Stimulated activated CD8-positive, alpha-beta memory T cell treated with anti-CD3 and anti-CD28 coated beads, Interleukin-4, amount 100 ng/mL, for 1 hour (primary cell): ENCODE measurements around the gene CTDP1.
"Not testable (repeated sequence)": the region's sequence is repeated elsewhere in the genome, so short reads cannot be mapped to it uniquely, and the experiment has no call there.

Experiments used
- DNase-seq, 2 donors: peaks; one replicate each; pipeline ENCODE4 v3.0.0-alpha.2; 2020; ENCODE audit warnings: low read depth in 2 of 2, low spot score in 1 of 2

Gene CTDP1

DNA sequence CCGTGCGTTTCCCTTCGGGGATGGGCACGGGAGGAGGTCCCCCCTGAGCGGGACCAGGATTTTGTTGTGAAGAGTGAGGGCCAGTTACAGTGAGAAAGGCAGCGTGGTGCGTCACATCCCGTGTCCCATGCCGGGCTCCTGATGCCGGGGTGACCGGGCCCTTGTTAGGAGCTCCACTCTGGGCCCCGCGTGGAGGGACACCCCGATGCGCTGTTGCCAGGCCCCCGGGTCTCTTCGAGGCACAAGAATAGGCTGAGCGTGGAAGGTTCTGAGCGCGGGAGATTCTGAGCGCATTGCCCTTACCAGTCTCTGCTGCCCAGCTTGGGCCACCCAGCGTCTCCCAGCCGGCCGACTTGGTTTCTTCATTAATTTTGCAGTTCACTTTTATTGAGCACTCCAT, 17.6 kb downstream of the CTDP1 start:
- DNase-seq, result no peak

DNA sequence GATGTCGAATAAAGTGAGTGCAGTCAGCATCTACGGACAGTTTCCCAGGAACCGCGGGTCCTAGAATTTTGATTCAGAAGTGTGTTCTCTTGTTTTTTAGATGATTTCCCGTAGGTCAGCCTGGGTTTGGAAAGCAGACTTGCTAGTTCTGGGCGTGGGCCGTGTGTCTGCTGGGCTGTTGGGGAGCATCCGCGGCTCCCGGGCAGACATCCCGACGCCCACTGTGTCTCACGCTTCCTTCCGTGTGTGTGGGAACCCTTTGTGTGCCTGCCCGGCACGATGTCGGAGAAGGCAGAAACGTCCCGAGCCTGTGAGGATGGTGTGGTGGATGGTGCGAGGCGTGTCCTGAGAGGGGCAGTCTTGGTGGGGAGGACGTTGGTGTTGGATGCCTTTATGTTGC, 18.4 kb downstream of the CTDP1 start:
- no peak for DNase-seq

DNA sequence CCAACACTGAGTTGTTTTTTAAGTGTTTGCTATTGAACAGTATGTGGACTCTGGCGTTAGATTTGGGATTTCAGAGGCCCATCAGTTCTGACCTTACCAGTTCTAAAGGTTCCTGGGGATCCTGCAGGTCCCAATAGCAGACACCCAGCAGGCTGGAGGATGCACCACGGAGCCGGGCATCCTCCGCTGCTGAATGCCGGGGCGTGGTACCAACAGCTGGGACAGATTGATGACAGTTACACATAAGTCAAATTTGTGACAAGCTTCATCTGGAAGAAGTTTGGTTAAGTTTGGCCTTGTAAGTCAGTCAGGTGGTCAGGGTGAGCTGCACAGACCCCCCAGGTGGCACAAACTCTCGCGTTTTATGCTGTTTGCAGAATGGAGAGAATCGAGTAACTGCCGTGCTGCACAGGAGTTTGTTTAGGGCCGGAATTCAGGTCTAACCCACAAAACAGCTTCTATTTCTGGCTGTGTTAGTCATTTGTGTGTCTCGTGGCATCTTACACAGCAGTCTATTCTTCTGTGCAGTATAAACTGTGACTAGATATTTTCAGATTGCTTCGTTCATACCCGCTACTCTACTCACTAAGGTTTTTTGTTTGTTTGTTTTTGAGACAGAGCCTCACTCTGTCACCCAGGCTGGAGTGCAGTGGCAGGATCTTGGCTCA, 19.2 kb downstream of the CTDP1 start:
- no peak for DNase-seq

DNA sequence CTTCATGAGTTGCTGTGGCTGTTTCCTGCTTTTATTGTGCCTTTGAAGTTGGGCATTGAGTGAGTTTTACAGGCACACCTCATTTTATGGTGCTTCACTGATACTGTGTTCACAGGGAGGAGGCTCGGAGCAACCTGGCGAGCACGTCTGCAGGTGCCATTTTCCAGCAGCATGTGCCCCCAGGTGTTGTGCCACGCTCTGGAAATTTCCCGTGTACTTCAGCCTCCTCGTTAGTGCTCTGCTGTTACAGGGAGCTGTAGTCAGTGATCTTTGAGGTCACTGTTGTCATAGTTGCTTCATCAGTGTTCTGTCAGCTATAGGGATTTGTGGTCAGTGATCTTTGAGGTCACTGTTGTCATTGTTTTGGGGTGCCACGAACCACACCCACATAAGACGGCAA, 20.1 kb downstream of the CTDP1 start:
- DNase-seq, result no peak

DNA sequence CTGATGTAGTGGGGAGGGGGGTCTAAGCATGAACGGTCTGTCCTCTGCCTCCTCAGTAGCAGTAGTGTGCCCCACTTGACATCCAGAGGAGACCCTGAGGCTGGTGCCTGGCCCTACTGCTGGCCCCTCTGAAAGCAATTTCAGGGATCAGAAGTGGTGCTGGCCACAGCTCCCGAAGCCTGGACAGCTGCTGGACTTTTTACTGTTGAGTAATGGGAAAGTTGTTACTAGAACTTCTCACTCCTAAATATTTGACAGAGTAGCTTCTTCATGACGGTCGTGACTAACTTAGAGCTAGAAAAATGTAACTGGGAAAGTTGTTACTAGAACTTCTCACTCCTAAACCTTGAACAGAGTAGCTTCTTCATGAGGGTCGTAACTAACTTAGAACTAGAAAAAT, 23.3 kb downstream of the CTDP1 start:
- no peak for DNase-seq

DNA sequence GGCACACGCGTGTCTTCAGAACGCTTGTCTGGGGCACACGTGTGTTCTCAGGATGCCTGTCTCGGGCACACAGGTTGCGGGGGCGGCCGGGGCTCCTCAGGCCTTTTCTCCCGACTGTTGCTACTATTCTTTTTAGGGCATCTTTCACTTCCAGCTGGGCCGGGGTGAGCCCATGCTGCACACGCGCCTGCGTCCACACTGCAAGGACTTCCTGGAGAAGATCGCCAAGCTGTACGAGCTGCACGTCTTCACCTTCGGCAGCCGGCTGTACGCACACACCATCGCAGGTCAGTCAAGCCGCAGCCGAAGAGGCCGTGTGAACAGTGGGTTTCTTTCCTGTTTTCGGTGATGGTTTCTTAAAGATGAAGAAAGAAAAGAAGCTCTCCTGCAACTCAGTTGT, 25.0 kb downstream of the CTDP1 start:
- no peak for DNase-seq

DNA sequence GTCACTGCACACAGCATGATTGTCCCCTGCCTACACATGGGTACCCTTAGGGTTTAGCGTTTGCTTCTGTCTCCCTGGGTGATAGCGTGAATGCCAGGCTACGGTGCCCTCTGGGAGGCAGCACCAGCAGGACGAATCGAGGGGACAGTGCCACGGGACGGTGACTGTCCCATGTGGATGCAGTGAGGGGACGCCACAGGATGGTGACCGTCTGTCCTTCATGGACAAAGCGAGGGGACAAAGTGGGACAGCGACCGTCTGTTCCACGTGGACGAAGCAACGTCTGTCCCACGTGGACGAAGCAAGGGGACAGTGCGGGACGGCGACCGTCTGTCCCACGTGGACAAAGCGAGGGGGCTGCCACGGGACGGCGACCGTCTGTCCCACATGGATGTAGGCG, 25.7 kb downstream of the CTDP1 start:
- DNase-seq, result no peak

DNA sequence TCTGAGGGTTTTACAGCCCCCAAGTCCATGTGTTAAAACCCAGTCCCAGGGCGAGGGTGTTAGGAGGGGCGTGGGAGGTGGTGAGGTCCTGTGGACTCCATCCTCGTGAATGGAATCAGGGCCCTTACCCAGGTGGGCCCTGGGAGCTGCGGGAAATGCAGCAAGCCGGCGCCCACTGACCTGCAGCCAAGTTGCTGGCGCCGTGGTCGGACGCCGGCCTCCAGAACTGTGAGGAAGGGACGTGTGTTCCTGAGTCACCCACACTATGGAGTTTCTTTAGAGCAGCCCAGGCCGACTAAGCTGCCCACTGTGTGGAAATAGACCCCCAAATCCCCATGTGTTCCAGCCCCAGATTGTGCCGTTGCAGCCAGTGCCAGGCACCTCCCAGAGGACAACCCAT, 26.4 kb downstream of the CTDP1 start:
- DNase-seq, result no peak

DNA sequence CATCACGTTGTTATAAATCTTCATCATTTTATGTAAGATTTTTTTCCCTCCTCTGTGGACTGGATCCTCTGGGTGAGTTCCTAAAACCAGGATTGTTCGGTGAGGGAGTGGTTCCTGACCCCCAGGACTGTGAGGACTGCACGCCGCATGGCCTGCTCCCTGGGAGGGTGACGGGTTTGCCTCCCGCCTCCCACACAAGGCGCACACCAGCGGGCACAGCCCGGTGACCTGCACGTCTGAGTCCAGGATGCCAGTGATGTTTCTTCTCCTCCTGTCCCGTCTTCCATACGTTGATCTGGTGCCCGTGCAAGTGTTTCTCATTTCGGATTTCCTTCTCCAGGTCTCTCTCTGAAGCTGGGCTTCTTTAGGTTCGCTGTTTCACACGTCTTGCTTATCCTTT, 27.1 kb downstream of the CTDP1 start:
- no peak for DNase-seq

DNA sequence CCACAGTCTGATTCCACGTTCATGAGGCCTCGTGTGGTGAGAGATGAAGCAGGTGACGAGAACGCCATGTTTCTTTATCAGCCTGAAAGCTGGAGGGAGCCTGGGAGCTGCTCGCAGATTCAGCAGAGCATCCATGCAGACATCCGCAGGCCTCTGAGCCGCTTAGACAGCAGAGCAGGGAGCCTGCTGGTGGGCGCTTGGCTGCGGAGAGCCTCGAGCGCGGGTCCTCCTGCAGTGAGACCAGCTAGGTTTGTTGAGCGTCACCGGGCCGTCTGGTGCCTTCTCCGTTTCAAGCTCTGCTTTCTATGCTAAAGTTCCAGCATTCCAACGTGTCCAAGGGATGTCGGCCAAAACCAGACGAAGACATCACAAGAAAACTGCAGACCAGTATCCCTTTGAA, 27.6 kb downstream of the CTDP1 start:
- DNase-seq, result no peak

DNA sequence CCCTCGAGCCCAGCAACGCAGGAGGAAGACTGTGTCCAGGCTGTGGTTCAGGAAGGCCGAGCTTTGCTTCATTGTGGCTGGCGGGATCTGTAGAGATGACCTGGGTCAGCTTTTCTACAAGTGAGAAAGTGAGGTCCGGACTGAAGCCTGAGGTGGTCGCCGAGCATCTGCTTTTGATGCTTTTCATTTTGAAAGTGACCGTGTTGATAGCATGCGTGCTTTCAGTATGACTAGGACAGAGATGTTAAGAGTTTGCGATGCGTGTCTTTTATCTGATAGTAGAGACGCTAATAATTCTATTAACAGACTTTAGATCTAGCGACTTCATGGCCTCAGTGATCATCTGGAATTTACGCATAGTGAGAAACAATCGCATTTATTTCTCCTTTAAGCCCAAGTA, 28.1 kb downstream of the CTDP1 start:
- no peak for DNase-seq

DNA sequence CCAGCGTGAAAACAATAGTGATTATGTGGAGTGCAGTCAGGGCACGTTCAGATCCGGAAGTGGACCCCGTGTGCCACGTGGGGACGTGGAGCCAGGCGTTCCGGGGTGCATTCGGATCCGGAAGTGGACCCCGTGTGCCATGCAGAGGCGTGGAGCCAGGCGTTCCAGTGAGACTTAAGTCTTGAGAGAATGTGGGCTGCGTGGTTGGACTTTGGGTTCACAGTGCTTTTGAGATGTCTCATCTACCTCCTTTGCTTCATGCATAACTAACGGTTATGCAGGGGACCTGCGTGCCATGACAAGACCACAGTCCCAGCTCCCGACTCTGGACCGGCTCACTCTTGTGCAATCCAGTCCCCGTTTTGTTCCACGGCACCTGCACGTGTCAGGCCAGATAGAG, 28.8 kb downstream of the CTDP1 start:
- no peak for DNase-seq

DNA sequence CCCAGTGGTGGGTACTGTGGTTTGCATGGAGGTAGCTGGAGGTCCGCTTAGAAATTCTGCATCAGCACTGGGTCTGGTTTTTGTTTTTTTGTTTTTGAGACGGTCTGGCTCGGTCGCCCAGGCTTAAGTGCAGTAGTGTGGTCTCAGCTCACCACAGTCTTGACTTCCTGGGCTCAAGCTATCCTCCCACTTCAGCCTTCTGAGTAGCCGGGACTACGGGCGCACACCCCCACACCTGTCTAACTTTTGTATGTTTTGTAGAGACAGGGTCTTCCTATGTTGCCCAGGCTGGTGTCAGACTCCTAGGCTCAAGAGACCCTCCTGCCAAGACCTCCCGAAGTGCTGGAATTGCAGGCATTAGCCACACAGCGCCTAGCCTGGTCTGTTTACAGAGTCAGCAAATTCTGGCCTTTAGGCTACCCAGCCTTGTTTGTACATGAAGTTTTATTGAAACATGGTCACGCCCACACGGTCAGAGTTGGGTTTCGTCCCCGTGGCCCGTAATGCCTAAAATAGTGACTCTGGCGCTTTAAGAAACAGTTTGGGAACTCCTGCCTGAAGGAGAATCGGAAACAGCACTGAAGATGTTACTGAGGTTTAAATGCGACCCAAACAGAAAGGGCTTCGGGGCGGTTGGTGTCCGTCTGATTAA, 32.7 kb downstream of the CTDP1 start:
- no peak for DNase-seq

DNA sequence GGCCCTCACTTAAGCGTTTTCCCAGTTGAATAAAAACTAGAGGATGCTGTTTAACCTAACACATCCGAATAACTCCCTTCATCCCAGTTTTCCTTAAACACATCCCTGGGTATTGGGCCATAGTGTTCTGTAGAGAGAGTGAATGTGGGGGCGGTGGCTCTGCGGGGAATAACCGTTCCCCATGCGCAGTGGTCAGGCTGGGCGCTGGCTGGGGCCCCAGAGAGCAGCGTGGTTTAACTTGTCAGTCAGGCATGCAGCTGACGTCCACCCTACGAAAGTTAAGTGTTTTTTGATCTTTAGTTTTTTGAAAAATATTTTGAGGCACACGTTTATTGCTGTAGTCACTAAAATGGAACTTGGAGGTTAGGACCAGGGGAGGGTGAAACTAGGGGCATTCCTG, 33.7 kb downstream of the CTDP1 start:
- no peak for DNase-seq

DNA sequence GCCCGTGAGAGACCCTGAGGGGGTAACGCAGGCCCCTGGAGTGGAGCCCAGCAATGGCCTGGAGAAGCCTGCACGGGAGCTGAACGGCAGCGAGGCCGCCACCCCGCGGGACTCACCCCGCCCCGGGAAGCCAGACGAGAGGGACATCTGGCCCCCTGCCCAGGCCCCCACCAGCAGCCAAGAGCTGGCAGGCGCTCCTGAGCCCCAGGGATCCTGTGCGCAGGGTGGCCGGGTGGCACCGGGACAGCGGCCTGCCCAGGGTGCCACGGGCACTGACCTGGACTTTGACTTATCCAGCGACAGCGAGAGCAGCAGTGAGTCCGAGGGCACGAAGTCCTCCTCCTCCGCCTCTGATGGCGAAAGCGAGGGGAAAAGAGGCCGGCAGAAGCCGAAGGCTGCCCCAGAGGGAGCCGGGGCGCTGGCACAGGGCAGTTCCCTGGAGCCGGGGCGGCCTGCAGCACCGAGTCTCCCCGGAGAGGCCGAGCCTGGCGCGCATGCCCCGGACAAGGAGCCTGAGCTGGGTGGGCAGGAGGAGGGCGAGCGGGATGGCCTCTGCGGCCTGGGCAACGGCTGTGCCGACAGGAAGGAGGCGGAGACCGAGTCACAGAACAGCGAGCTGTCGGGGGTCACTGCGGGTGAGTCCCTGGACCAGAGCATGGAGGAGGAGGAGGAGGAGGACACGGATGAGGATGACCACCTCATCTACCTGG, 35.1 kb downstream of the CTDP1 start:
- DNase-seq, result no peak

DNA sequence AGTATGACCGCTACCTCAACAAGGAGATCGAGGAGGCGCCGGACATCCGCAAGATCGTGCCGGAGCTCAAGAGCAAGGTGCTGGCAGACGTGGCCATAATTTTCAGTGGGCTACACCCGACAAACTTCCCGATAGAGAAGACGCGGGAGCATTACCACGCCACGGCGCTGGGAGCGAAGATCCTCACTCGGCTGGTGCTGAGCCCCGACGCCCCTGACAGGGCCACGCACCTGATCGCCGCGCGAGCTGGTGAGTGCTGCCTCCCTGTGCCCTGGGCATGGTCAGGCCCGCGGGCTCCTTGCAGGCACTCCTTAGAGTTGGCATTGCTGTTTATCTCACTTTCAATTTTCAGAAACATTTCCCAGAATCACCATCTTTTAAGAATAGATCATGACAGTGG, 35.7 kb downstream of the CTDP1 start:
- DNase-seq, result no peak

DNA sequence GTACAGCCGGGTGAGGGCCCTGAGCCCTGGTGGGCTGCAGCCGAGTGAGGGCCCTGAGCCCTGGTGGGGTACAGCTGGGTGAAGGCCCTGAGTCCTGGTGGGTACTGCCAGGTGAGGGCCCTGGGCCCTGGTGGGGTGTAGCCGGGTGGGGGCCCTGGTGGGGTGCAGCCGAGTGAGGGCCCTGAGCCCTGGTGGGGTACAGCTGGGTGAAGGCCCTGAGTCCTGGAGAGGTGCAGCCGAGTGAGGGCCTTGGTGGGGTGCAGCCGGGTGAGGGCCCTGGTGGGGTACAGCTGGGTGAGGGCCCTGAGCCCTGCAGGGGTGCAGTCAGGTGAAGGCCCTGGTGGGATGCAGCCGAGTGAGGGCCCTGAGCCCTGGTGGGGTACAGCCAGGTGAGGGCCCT, 37.5 kb downstream of the CTDP1 start:
- no peak for DNase-seq

DNA sequence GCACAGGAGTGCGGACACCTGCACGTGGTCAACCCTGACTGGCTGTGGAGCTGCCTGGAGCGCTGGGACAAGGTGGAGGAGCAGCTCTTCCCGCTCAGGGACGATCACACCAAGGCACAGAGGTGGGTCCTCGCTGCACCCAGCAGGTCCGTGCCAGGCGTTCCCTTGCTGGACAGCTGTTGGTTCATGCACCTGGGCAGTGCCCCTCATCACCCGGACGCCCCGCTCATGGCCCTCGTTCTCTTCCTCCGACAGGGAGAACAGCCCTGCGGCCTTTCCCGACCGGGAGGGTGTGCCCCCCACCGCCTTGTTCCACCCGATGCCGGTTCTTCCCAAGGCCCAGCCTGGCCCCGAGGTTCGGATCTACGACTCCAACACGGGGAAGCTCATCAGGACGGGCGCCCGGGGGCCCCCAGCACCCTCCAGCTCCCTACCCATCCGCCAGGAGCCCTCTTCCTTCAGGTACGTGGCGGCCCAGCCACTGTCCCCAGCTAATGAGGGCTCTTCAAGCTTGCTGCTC, 38.0 kb downstream of the CTDP1 start:
- no peak for DNase-seq

DNA sequence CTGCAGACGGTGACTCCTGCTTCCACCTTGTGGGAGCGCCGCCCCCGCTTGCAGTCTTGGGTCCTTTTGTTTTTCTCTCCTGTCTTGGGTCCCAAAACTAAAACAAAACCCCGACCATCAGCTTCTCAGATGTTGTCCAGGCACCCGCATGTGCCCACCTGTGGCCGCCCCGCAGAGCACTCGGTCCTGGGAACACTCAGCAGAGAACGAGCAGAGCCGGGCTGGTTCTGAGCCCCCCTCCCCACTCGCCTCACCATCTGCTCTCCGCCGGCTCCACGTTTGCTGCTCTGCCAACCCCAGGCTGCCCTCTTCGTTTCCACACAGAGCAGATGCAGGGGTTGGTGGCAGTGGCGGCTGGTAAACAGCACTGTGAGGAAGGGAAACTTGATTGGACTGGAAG, 38.5 kb downstream of the CTDP1 start:
- no peak for DNase-seq

DNA sequence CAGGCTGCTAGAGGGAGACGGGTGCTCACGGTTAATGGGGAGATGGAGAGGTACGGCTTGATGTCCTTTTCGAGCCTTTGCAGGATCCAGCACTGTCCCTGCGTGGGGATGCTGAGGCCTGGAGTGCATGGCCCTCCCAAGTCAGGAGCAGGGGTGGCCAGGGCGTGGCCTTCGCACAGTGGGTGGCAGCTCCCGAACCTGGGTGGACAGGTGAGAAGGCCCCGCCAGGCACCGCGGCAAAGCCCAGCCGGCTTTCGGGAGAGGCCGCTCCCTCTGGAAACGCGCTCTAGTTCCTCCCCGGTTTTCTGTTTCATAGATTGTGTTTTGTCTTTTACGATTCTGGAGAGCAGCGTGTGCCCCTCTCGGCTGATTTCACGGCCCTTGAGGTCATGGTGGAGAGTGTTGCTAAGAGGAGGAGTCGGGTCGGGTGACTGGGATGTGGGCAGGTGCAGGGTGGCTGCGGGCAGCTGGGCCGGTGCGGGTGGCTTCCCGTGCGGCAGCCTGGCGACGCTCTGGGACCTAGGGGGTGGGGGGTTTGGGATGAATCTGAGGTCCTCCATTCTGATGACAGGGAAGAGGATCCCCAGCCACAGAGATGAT, 39.4 kb downstream of the CTDP1 start:
- no peak for DNase-seq

DNA sequence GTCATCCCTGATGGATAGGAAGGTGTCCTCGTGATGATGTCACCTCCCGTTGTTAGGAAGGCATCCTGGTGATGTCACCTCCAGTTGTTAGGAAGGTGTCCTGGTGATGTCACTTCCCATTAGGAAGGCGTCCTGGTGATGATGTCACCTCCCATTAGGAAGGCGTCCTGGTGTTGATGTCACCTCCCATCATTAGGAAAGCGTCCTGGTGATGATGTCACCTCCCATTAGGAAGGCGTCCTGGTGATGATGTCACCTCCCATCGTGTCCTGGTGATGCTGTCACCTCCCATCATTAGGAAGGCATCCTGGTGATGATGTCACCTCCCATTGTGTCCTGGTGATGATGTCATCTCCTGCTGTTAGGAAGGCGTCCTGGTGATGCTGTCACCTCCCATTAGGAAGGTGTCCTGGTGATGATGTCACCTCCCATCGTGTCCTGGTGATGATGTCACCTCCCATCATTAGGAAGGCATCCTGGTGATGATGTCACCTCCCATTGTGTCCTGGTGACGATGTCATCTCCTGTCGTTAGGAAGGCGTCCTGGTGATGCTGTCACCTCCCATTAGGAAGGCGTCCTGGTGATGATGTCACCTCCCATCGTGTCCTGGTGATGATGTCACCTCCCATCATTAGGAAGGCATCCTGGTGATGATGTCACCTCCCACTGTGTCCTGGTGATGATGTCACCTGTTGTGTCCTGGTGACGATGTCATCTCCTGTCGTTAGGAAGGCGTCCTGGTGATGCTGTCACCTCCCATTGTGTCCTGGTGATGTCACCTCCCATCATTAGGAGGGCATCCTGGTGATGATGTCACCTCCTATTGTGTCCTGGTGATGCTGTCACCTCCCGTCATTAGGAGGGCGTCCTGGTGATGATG, 40.1 kb downstream of the CTDP1 start:
- DNase-seq, result not testable (repeated sequence)
